GM12801 (cell line): Measurements from ENCODE around the gene RRAS.

ENCODE experiments used
- CTCF ChIP-seq: IDR thresholded peaks from one replicate; pipeline ENCODE4 v1.5.1; 2011; ENCODE audit warnings: control low read depth; ENCODE audit not compliant: insufficient read length; ENCODE audit errors: extremely low read depth

RRAS gene

GRCh38 chr19:49587227-49587626 is 52.7 kb downstream of the RRAS start:
- no peak for TF ChIP-seq CTCF
